Fibroblast of lung (primary cell): ENCODE data around the gene ZNF816. TPM values are rescaled to one million over a fixed set of nuclear protein-coding genes. Genes with fewer than 3 reads are reported as not detected.
"Not testable (repeated sequence)": the region's sequence is repeated elsewhere in the genome, so short reads cannot be mapped to it uniquely, and the experiment has no call there.

Source experiments
- DNase-seq, 2 donors: peaks; one replicate each; pipeline versions ENCODE4 v3.0.0 to v3.0.0-alpha.2; 2010; ENCODE audit warnings: low read depth in 2 of 2
- H2AFZ ChIP-seq: 2 replicates; pipeline ENCODE4 v1.5.1; 2012; ENCODE audit warnings: low read length, control low read depth, inconsistent platforms
- H3K27ac ChIP-seq: 2 replicates; pipeline ENCODE4 v1.5.1; 2011; ENCODE audit warnings: low read length, control low read depth; ENCODE audit not compliant: insufficient read depth
- H3K27me3 ChIP-seq: 2 replicates; pipeline ENCODE4 v1.5.1; 2011; ENCODE audit warnings: mild to moderate bottlenecking, low read length; ENCODE audit not compliant: control insufficient read depth, insufficient read depth
- H3K36me3 ChIP-seq: 2 replicates; pipeline ENCODE4 v1.5.1; 2011; ENCODE audit warnings: low read length; ENCODE audit not compliant: control insufficient read depth, insufficient read depth
- H3K4me1 ChIP-seq: 2 replicates; pipeline ENCODE4 v1.5.1; 2011; ENCODE audit warnings: low read length; ENCODE audit not compliant: control insufficient read depth, insufficient read depth; ENCODE audit errors: extremely low read depth
- H3K4me2 ChIP-seq: 2 replicates; pipeline ENCODE4 v1.5.1; 2011; ENCODE audit warnings: low read length, control low read depth; ENCODE audit not compliant: insufficient read depth; ENCODE audit errors: extremely low read depth
- H3K4me3 ChIP-seq, 4 experiments: fragments of 200-600 bp in 1 of 4; sonication (generic) in 1 of 4; replicated peaks in 1 of 4; 2 replicates each; pipeline ENCODE4 v1.5.1; 2011 to 2016; ENCODE audit warnings: low read length in 4 of 4, low read depth in 3 of 4, mild to moderate bottlenecking in 3 of 4, control low read depth in 2 of 4, inconsistent platforms in 1 of 4, mixed read lengths in 1 of 4; ENCODE audit not compliant: insufficient read depth in 1 of 4; ENCODE audit errors: control extremely low read depth in 1 of 4
- H3K79me2 ChIP-seq: 2 replicates; pipeline ENCODE4 v1.5.1; 2012; ENCODE audit warnings: mild to moderate bottlenecking, low read length, inconsistent platforms; ENCODE audit not compliant: control insufficient read depth, insufficient read depth
- H3K9ac ChIP-seq: 2 replicates; pipeline ENCODE4 v1.5.1; 2011; ENCODE audit warnings: mild to moderate bottlenecking, low read length, control low read depth; ENCODE audit not compliant: insufficient read depth
- H3K9me3 ChIP-seq: 2 replicates; pipeline ENCODE4 v1.5.1; 2012; ENCODE audit warnings: low read depth, low read length; ENCODE audit not compliant: control insufficient read depth, insufficient read depth
- H4K20me1 ChIP-seq: 2 replicates; pipeline ENCODE4 v1.5.1; 2011; ENCODE audit warnings: low read length; ENCODE audit not compliant: control insufficient read depth, insufficient read depth; ENCODE audit errors: extremely low read depth
- CTCF ChIP-seq, 2 donors: IDR thresholded peaks in 1 of 2; conservative IDR thresholded peaks in 1 of 2; 1 replicate in 1 of 2; 2 replicates in 1 of 2; pipeline ENCODE4 v1.5.1; 2011 to 2012; ENCODE audit warnings: low read length in 2 of 2, control low read depth in 1 of 2, inconsistent platforms in 1 of 2, low read depth in 1 of 2, mild to moderate bottlenecking in 1 of 2
- EZH2 ChIP-seq: IDR thresholded peaks from 2 replicates; pipeline ENCODE4 v1.5.1; 2012; ENCODE audit warnings: low read length, control low read depth, mild to moderate bottlenecking; ENCODE audit errors: missing control alignments
- polyA plus RNA-seq, 2 donors: library from polyadenylated mRNA; depleted of rRNA in 1 of 2; stranded (reverse) in 1 of 2; unstranded in 1 of 2; fragments of >200 nt; gene quantifications; 2 replicates each; pipeline ENCODE4 v1.2.1, GENCODE V29; 2011 to 2012; ENCODE audit warnings: missing spikeins in 1 of 2
- total RNA-seq: library from RNA; depleted of rRNA; stranded (reverse); fragments of >200 nt; gene quantifications from 2 replicates; pipeline ENCODE4 v1.2.1, GENCODE V29; 2014

The ZNF816 gene
- total and polyA plus RNA-seq, 2 donors (not counting 1 experiment from before 2014, with no cell fraction given): 2.9 to 10.1 TPM

DNA sequence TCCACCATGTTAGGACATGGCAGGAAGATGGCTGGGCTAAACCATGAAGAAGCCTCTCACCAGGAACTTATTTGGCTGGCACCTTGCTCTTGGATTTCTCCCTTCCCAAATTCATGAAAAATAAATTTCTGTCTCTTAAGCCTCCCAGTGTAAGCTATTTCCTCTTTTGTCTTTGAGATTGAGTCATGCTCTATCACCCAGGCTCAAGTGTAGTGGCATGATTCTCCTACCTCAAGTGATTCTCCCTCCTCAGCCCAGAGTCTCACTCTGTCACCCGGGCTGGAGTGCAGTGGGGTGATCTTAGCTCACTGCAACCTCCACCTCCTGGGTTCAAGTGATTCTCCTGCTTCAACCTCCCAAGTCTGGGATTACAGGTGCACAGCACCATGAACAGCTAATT, 52.0 kb downstream of the ZNF816 start:
- Histone ChIP-seq H3K79me2 (no peaks in the 10 kb centered on the region), H3K9ac (no peak overlapping the region), H3K9me3 (no peaks in the 10 kb centered on the region), H3K4me3 (no peak overlapping the region), H2AFZ (no peak overlapping the region), H3K27me3 (no peaks in the 10 kb centered on the region), H3K4me1 (no peaks in the 10 kb centered on the region), H3K4me2 (no peak overlapping the region), H3K27ac (no peak overlapping the region), H4K20me1 (no peaks in the 10 kb centered on the region), H3K36me3 (peaks cover 2% of the 10 kb centered on the region)
- TF ChIP-seq EZH2: no peak
- no peak for TF ChIP-seq CTCF (conservative IDR thresholded peaks at IDR 0.05 in 1 of 2, IDR thresholded peaks at IDR 0.05 in 1 of 2; ENCODE audit: low read depth in 1 of 2, low read length in 2 of 2)
- DNase-seq: no peak

DNA sequence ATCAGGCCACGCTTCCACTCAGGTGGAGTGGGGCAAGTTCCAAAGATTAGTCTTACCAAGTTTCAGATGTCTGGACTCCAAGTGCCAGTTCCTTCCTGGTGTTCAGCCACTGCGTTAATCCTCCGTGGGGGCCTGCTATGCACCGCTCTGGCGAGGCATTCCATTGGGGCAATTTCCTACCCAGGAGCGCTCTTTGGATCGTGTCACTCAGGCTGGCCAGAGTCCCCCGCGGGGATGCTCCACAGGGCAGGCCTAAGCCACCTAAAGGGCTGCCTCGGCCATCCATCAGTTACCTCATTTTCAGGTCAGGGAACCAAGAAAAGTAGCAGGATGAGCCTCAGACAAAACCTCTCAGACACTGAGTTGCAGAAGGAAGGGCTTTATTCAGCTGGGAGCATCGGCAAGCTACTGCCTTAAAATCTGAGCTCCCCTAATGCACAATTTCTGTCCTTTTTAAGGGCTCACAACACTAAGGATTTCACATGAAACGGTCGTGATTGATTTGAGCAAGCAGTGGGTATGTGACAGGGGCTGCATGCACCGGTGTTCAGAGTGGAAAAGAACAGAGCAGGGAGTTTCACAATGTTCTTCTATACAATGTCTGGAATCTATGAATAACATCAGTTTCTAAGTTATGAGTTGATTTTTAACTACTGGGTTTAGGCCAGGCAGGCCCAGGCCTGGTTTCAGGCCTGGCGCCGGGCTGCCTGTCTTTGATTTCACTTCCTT, 58.5 kb downstream of the ZNF816 start:
- not testable (repeated sequence) for H3K4me1 ChIP-seq, H3K27me3 ChIP-seq, H3K27ac ChIP-seq, H3K79me2 ChIP-seq, DNase-seq, H4K20me1 ChIP-seq, H3K9me3 ChIP-seq, H3K36me3 ChIP-seq, H3K4me3 ChIP-seq, H3K4me2 ChIP-seq, H3K9ac ChIP-seq, H2AFZ ChIP-seq

GRCh38 chr19:52901842-52902241, 60.8 kb downstream of the ZNF816 start:
- Histone ChIP-seq H3K27ac (no peak overlapping the region), H3K4me2 (no peak overlapping the region), H3K27me3 (no peaks in the 10 kb centered on the region), H2AFZ (no peak overlapping the region), H3K36me3 (no peaks in the 10 kb centered on the region), H3K4me3 (no peak overlapping the region), H3K9ac (no peak overlapping the region), H4K20me1 (no peaks in the 10 kb centered on the region), H3K9me3 (no peaks in the 10 kb centered on the region), H3K79me2 (no peaks in the 10 kb centered on the region), H3K4me1 (peaks cover 2% of the 10 kb centered on the region)
- DNase-seq: no peak
- TF ChIP-seq CTCF (conservative IDR thresholded peaks at IDR 0.05 in 1 of 2, IDR thresholded peaks at IDR 0.05 in 1 of 2; ENCODE audit: low read depth in 1 of 2, low read length in 2 of 2) (no peak), EZH2 (no peak)

Other genes starting within 250 kb of the ZNF816 start
- 10.8 and 14.5 TPM in 2 replicates for gene ZNF611, start 227.8 kb downstream of the ZNF816 start, total RNA-seq
- 6.9 and 7.0 TPM in 2 replicates for gene ZNF611, start 227.8 kb downstream of the ZNF816 start, polyA plus RNA-seq
- gene ZNF600, start 176.1 kb downstream of the ZNF816 start, total RNA-seq: 2.6 and 5.0 TPM in 2 replicates
- 2.7 and 4.9 TPM in 2 replicates for gene ZNF600, start 176.1 kb downstream of the ZNF816 start, polyA plus RNA-seq
- gene ZNF28, start 141.2 kb downstream of the ZNF816 start, total RNA-seq: 15.4 and 15.7 TPM in 2 replicates
- 7.5 and 11.4 TPM in 2 replicates for gene ZNF28, start 141.2 kb downstream of the ZNF816 start, polyA plus RNA-seq
- 24.1 and 30.6 TPM in 2 replicates for gene ZNF468, start 105.3 kb downstream of the ZNF816 start, total RNA-seq
- 10.2 and 11.9 TPM in 2 replicates for gene ZNF468, start 105.3 kb downstream of the ZNF816 start, polyA plus RNA-seq
- 14.6 and 19.7 TPM in 2 replicates for gene ZNF320, start 65.2 kb downstream of the ZNF816 start, total RNA-seq
- gene ZNF320, start 65.2 kb downstream of the ZNF816 start, polyA plus RNA-seq: 3.6 and 8.5 TPM in 2 replicates
- 2.6 and 4.3 TPM in 2 replicates for gene ZNF888, start 39.5 kb downstream of the ZNF816 start, total RNA-seq
- 1.6 and 2.4 TPM in 2 replicates for gene ZNF888, start 39.5 kb downstream of the ZNF816 start, polyA plus RNA-seq
- gene ERVV-1, start 51.0 kb upstream of the ZNF816 start, total RNA-seq: not detected in 2 replicates
- gene ERVV-1, start 51.0 kb upstream of the ZNF816 start, polyA plus RNA-seq: 0.03 and 0.15 TPM in 2 replicates
- not detected in 2 replicates for gene ERVV-2, start 81.9 kb upstream of the ZNF816 start, total RNA-seq
- gene ERVV-2, start 81.9 kb upstream of the ZNF816 start, polyA plus RNA-seq: 0.10 TPM in 1 of 2 replicates, not detected in the other
- 22.6 and 28.9 TPM in 2 replicates for gene ZNF160, start 140.5 kb upstream of the ZNF816 start, total RNA-seq
- 13.1 and 21.0 TPM in 2 replicates for gene ZNF160, start 140.5 kb upstream of the ZNF816 start, polyA plus RNA-seq
- gene ZNF415, start 170.0 kb upstream of the ZNF816 start, total RNA-seq: 11.8 and 15.7 TPM in 2 replicates
- 7.2 and 9.9 TPM in 2 replicates for gene ZNF415, start 170.0 kb upstream of the ZNF816 start, polyA plus RNA-seq
- gene ZNF347, start 196.2 kb upstream of the ZNF816 start, total RNA-seq: 8.5 and 10.6 TPM in 2 replicates
- 5.6 and 5.7 TPM in 2 replicates for gene ZNF347, start 196.2 kb upstream of the ZNF816 start, polyA plus RNA-seq
- 5.4 and 6.3 TPM in 2 replicates for gene ZNF665, start 230.5 kb upstream of the ZNF816 start, total RNA-seq
- 2.4 and 3.1 TPM in 2 replicates for gene ZNF665, start 230.5 kb upstream of the ZNF816 start, polyA plus RNA-seq